Subcutaneous adipose tissue (tissue), 4 donors: ENCODE results near the gene KCNJ14. TPM values are rescaled to one million over a fixed set of nuclear protein-coding genes. Genes with fewer than 3 reads are reported as not detected.

Source experiments
- total RNA-seq, 4 donors: library from RNA; depleted of rRNA; stranded (reverse); fragments of >200 nt; gene quantifications; one replicate each; pipeline ENCODE4 v1.1.0, GENCODE V29; 2016
- TF ChIP-seq, protein P1 (sequence below): fragments of 450-650 bp; IDR thresholded peaks from one replicate; pipeline ENCODE4 v1.5.1; 2016; ENCODE audit warnings: low read depth, mild to moderate bottlenecking, control low read depth, antibody characterized with exemption, moderate library complexity

Gene KCNJ14
- total RNA-seq, 4 donors from 2014 or later = 0.57 to 1.0 (median 0.74) TPM

GRCh38 chr19:48466561-48467325, 11.4 kb downstream of the KCNJ14 start:
- TF ChIP-seq, protein P1, sequence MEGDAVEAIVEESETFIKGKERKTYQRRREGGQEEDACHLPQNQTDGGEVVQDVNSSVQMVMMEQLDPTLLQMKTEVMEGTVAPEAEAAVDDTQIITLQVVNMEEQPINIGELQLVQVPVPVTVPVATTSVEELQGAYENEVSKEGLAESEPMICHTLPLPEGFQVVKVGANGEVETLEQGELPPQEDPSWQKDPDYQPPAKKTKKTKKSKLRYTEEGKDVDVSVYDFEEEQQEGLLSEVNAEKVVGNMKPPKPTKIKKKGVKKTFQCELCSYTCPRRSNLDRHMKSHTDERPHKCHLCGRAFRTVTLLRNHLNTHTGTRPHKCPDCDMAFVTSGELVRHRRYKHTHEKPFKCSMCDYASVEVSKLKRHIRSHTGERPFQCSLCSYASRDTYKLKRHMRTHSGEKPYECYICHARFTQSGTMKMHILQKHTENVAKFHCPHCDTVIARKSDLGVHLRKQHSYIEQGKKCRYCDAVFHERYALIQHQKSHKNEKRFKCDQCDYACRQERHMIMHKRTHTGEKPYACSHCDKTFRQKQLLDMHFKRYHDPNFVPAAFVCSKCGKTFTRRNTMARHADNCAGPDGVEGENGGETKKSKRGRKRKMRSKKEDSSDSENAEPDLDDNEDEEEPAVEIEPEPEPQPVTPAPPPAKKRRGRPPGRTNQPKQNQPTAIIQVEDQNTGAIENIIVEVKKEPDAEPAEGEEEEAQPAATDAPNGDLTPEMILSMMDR = no peak

GRCh38 chr19:48468772-48469288, 13.5 kb downstream of the KCNJ14 start:
- TF ChIP-seq, protein P1 = no peak

DNA sequence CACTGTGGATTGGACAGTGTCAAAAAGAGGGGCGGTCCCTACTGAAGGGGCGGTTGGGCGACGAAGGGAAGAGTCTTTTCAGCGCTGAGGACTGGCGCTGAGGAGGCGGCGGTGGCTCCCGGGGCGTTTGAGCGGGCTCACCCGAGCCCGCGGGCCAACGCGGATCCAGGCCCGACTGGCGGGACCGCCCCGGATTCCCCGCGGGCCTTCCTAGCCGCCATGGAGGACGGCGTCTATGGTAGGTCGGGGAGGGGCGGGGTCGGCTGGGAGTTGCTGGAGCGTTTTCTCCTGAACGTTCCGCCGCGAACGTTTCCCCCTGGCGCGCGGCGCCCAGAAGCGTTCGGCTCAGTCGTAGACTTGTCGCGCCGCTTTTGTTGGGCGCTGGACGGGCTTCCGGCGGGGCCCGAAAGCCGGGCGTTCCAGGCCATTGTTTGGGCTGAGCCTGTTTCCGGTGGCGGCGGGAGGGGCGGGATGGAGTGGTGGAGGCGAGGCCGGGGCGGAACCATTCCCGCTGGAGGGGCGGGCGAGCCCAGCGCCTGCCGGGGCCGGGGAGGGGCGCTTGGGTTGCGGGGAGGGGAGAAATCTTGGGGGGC, 14.0 kb downstream of the KCNJ14 start, which contains the start of gene CYTH2:
TSS of gene CYTH2 (plus strand) at position 81 of the 593 bp plus-strand sequence. CDS start at position 220, 139 bp downstream.
- TF ChIP-seq, protein P1 = no peak

DNA sequence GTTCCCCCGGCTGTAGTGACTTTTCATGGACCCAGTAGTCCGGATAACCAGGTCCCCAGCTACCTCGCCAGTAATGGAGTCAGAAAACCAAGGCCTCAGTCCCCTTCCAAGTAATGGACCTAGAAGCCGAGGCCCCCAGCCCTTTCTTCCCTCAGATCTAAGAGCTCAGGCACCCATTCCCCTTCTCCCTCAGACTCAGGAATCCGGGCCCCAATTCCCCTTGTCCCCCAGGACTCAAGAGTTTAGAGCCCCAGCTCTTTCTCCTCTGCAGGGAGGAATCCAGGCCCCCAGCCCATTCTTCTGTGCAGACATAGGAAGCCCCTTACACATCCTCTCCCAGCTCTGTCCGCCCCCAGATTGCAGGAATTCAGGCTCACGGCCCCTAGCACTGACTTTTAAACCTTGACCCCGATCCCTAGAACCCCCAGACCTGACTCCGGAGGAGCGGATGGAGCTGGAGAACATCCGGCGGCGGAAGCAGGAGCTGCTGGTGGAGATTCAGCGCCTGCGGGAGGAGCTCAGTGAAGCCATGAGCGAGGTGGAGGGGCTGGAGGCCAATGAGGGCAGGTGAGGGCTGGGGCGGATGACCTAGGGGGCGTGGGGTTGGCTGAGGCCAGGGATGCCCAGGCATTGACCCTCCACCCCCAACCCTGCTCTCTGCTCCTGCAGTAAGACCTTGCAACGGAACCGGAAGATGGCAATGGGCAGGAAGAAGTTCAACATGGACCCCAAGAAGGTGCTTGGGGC, 14.7 kb downstream of the KCNJ14 start:
- TF ChIP-seq, protein P1 = no peak

DNA sequence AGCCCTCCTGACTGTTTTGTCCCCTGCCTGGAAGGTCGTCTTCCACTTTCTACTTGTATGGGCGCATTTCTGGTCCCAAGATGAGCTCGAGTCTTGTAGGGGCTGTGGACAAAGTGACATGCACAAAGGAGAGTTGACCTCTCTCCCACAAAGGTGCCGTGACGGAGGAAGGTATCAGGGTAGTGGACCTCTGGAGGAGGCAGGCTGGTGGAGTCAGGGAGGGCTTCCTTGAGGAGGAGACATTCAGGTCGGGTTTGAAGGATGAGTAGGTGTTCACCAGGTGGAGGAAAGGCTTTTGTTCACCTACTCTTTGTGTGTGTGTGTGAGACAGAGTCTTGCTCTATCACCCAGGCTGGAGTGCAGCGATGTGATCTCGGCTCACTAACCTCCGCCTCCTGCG, 15.5 kb downstream of the KCNJ14 start:
- TF ChIP-seq, protein P1 = no peak

DNA sequence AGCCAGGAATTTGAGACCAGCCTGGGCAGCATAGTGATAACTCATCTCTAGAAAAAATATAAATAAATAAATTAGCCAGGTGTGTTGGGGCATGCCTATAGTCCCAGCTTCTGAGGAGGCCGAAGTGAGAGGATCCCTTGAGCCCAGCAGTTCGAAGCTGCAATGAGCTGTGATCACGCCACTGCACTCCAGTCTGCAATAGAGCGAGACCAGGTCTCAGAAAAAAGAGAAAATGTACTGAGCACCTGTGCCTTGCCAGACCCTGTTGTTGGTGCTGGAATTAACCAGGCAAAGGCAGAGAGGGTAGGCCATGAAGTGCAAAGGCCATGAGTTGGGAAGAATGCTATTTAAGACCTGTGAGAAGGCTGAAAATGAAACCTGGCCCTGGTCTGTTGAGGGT, 16.5 kb downstream of the KCNJ14 start:
- TF ChIP-seq, protein P1 = no peak
